H1 (cell line): ENCODE measurements around the gene CTTNBP2NL. TPM values are rescaled to one million over a fixed set of nuclear protein-coding genes. Genes with fewer than 3 reads are reported as not detected.

Experiments used
- CTCF ChIA-PET: fragments of 300-600 bp; sonication (Branson Sonifier 250); formaldehyde crosslinking; loops from one replicate; lab custom pipeline; 2021; ENCODE audit not compliant: partially characterized antibody; lab: Charles Lee
- POLR2A ChIA-PET: fragments of 300-600 bp; sonication (Branson Sonifier 250); formaldehyde crosslinking; loops from one replicate; lab custom pipeline; 2021; ENCODE audit warnings: inconsistent platforms; ENCODE audit not compliant: partially characterized antibody; lab: Charles Lee
- DNase-seq, 2 experiments: peaks; one replicate each; pipeline versions ENCODE4 v3.0.0 to v3.0.0-alpha.2; 2010 to 2022; ENCODE audit warnings: low spot score in 2 of 2, low read depth in 1 of 2, mixed read lengths in 1 of 2
- FAIRE-seq: peaks from 2 replicates; lab custom pipeline; 2011; peaks lifted over from hg19 to GRCh38; lab: Jason Lieb, UNC
- H2AFZ ChIP-seq: 2 replicates; pipeline ENCODE4 v1.8.1; 2012; ENCODE audit warnings: low read length, inconsistent platforms
- H2AK5ac ChIP-seq: 2 replicates; pipeline ENCODE4 v1.6.1; 2013; ENCODE audit warnings: low read depth, low read length
- H2BK120ac ChIP-seq: replicated peaks from 2 replicates; pipeline ENCODE3; 2013; ENCODE audit warnings: low read depth, low read length, inconsistent platforms
- H2BK12ac ChIP-seq: 2 replicates; pipeline ENCODE4 v1.6.1; 2013; ENCODE audit warnings: low read depth, low read length
- H2BK15ac ChIP-seq: 2 replicates; pipeline ENCODE4 v1.6.1; 2013; ENCODE audit warnings: low read length
- H2BK20ac ChIP-seq: 2 replicates; pipeline ENCODE4 v1.6.1; 2013; ENCODE audit warnings: low read length
- H2BK5ac ChIP-seq: 2 replicates; pipeline ENCODE4 v1.6.1; 2013; ENCODE audit warnings: low read depth, low read length
- H3K14ac ChIP-seq: 2 replicates; pipeline ENCODE4 v1.6.1; 2013; ENCODE audit warnings: inconsistent platforms; ENCODE audit not compliant: insufficient read length
- H3K18ac ChIP-seq: 2 replicates; pipeline ENCODE4 v1.6.1; 2013; ENCODE audit warnings: low read length; ENCODE audit errors: extremely low read depth
- H3K23ac ChIP-seq: 2 replicates; pipeline ENCODE4 v1.6.1; 2013; ENCODE audit warnings: inconsistent platforms; ENCODE audit not compliant: insufficient read length
- H3K23me2 ChIP-seq: 2 replicates; pipeline ENCODE4 v1.6.1; 2013; ENCODE audit warnings: low read depth, low read length
- H3K27ac ChIP-seq: 2 replicates; pipeline ENCODE4 v1.6.1; 2011; ENCODE audit warnings: low read depth, low read length, inconsistent platforms
- H3K27me3 ChIP-seq, 4 experiments: replicated peaks in 1 of 4; 1 replicate in 1 of 4; 2 replicates in 3 of 4; pipeline versions ENCODE4 v1.6.1 to v1.8.1; 2011 to 2013; ENCODE audit warnings: low read length in 3 of 4, mild to moderate bottlenecking in 3 of 4, inconsistent platforms in 2 of 4, mixed read lengths in 2 of 4, moderate library complexity in 1 of 4; ENCODE audit not compliant: control insufficient read depth in 3 of 4, insufficient read depth in 3 of 4; ENCODE audit errors: extremely low read depth in 1 of 4
- H3K36me3 ChIP-seq, 4 experiments: 2 replicates each; pipeline versions ENCODE4 v1.6.1 to v1.8.1; 2011 to 2013; ENCODE audit warnings: mild to moderate bottlenecking in 4 of 4, low read length in 3 of 4, moderate library complexity in 2 of 4, control low read depth in 1 of 4, inconsistent platforms in 1 of 4; ENCODE audit not compliant: insufficient read depth in 4 of 4, control insufficient read depth in 2 of 4
- H3K4ac ChIP-seq: replicated peaks from 2 replicates; pipeline ENCODE3; 2013; ENCODE audit warnings: low read length, low read depth, mixed read lengths, inconsistent platforms; ENCODE audit not compliant: insufficient read length
- H3K4me1 ChIP-seq, 4 experiments: replicated peaks in 1 of 4; 1 replicate in 1 of 4; 2 replicates in 3 of 4; pipeline versions ENCODE4 v1.6.1 to v1.8.1; 2011 to 2013; ENCODE audit warnings: low read length in 3 of 4, inconsistent platforms in 2 of 4, mixed read lengths in 1 of 4; ENCODE audit not compliant: insufficient read depth in 4 of 4, control insufficient read depth in 3 of 4
- H3K4me2 ChIP-seq, 2 experiments: 2 replicates each; pipeline versions ENCODE4 v1.6.1 to v1.8.1; 2011 to 2013; ENCODE audit warnings: low read depth in 2 of 2, low read length in 2 of 2, control low read depth in 1 of 2, inconsistent platforms in 1 of 2, mild to moderate bottlenecking in 1 of 2; ENCODE audit not compliant: insufficient read depth in 1 of 2
- H3K4me3 ChIP-seq, 4 experiments: fragments of 200-600, 300-600 bp in 1 of 4; sonication (generic), shearing (Covaris generic), sonication (Bioruptor Twin) in 1 of 4; 2 replicates each; pipeline versions ENCODE4 v1.5.1 to v1.8.1; 2011 to 2016; ENCODE audit warnings: low read length in 4 of 4, low read depth in 3 of 4, control low read depth in 2 of 4, inconsistent platforms in 2 of 4, mild to moderate bottlenecking in 2 of 4, mixed read lengths in 1 of 4, moderate library complexity in 1 of 4; ENCODE audit not compliant: insufficient read depth in 2 of 4; ENCODE audit errors: extremely low read depth in 1 of 4
- H3K56ac ChIP-seq: replicated peaks from 2 replicates; pipeline ENCODE3; 2013; ENCODE audit warnings: low read depth, mild to moderate bottlenecking, mixed read lengths, low read length, inconsistent platforms; ENCODE audit not compliant: insufficient read length
- H3K79me1 ChIP-seq: 2 replicates; pipeline ENCODE4 v1.6.1; 2013; ENCODE audit warnings: low read depth, low read length, control low read depth
- H3K79me2 ChIP-seq, 2 experiments: 2 replicates each; pipeline versions ENCODE4 v1.6.1 to v1.8.1; 2012 to 2013; ENCODE audit warnings: low read length in 2 of 2, mild to moderate bottlenecking in 2 of 2, inconsistent platforms in 1 of 2; ENCODE audit not compliant: insufficient read depth in 2 of 2, control insufficient read depth in 1 of 2
- H3K9ac ChIP-seq, 4 experiments: replicated peaks in 1 of 4; 1 replicate in 1 of 4; 2 replicates in 3 of 4; pipeline versions ENCODE4 v1.6.1 to v1.8.1; 2011 to 2013; ENCODE audit warnings: low read depth in 3 of 4, low read length in 3 of 4, control low read depth in 2 of 4, mild to moderate bottlenecking in 2 of 4, moderate library complexity in 2 of 4, inconsistent platforms in 1 of 4; ENCODE audit errors: extremely low read depth in 1 of 4
- H3K9me3 ChIP-seq, 2 experiments: 2 replicates each; pipeline versions ENCODE4 v1.6.1 to v1.8.1; 2012 to 2013; ENCODE audit warnings: mild to moderate bottlenecking in 2 of 2, moderate library complexity in 2 of 2, control low read depth in 1 of 2, inconsistent platforms in 1 of 2, low read depth in 1 of 2, low read length in 1 of 2, mixed read lengths in 1 of 2; ENCODE audit not compliant: insufficient read depth in 2 of 2
- H4K20me1 ChIP-seq, 2 experiments: replicated peaks in 1 of 2; 2 replicates each; pipeline versions ENCODE3 to v1.8.1; 2011 to 2013; ENCODE audit warnings: inconsistent platforms in 2 of 2, low read length in 2 of 2, mild to moderate bottlenecking in 1 of 2; ENCODE audit not compliant: insufficient read depth in 2 of 2, control insufficient read depth in 1 of 2
- H4K5ac ChIP-seq: 2 replicates; pipeline ENCODE4 v1.6.1; 2013; ENCODE audit warnings: low read length, low read depth, mixed read lengths, inconsistent platforms; ENCODE audit not compliant: insufficient read length
- H4K8ac ChIP-seq: 2 replicates; pipeline ENCODE4 v1.8.0; 2013; ENCODE audit warnings: mild to moderate bottlenecking, moderate library complexity, low read length, inconsistent platforms; ENCODE audit not compliant: insufficient read depth; ENCODE audit errors: extremely low read depth
- H4K91ac ChIP-seq: replicated peaks from 2 replicates; pipeline ENCODE3; 2013; ENCODE audit warnings: low read length, mixed read lengths, inconsistent platforms; ENCODE audit not compliant: insufficient read length
- BCL11A ChIP-seq, 2 experiments: IDR thresholded peaks; one replicate each; pipeline ENCODE4 v1.6.1; 2011; ENCODE audit warnings: low read depth in 2 of 2, low read length in 2 of 2, mild to moderate bottlenecking in 2 of 2
- BRCA1 ChIP-seq: IDR thresholded peaks from 2 replicates; pipeline ENCODE4 v1.6.1; 2012; ENCODE audit warnings: low read depth, low read length, improper control_type of control experiment
- CBX8 ChIP-seq: fragments of 300-800, 300-1000 bp; sonication (generic); IDR thresholded peaks from 2 replicates; pipeline ENCODE4 v1.7.1; 2016; ENCODE audit warnings: low read depth, low read length, borderline replicate concordance
- CTBP2 ChIP-seq: IDR thresholded peaks from 2 replicates; pipeline ENCODE4 v1.7.0; 2011; ENCODE audit warnings: borderline replicate concordance, mild to moderate bottlenecking, moderate library complexity, mixed read lengths, low read length; ENCODE audit not compliant: insufficient read depth, insufficient read length
- HDAC2 ChIP-seq, 2 experiments: fragments of 300-600 bp in 1 of 2; sonication (generic) in 1 of 2; IDR thresholded peaks; 2 replicates each; pipeline ENCODE4 v1.6.1; 2011 to 2012; ENCODE audit warnings: low read depth in 2 of 2, low read length in 2 of 2, mild to moderate bottlenecking in 2 of 2, moderate library complexity in 2 of 2, borderline replicate concordance in 1 of 2, inconsistent platforms in 1 of 2
- MAFK ChIP-seq: IDR thresholded peaks from 2 replicates; pipeline ENCODE4 v1.6.1; 2012; ENCODE audit warnings: low read depth, mild to moderate bottlenecking, improper control_type of control experiment, low read length
- NANOG ChIP-seq: IDR thresholded peaks from 2 replicates; pipeline ENCODE4 v1.6.1; 2011; ENCODE audit warnings: low read length, low read depth, mild to moderate bottlenecking, inconsistent platforms; ENCODE audit not compliant: insufficient read depth, poor library complexity, severe bottlenecking
- NRF1 ChIP-seq: IDR thresholded peaks from 2 replicates; pipeline ENCODE4 v1.6.1; 2011; ENCODE audit warnings: mild to moderate bottlenecking, low read depth, low read length, improper control_type of control experiment
- POLR2A ChIP-seq, 2 experiments: IDR thresholded peaks; 1 replicate in 1 of 2; 2 replicates in 1 of 2; pipeline ENCODE4 v1.6.1; 2011; ENCODE audit warnings: low read depth in 2 of 2, low read length in 2 of 2, mild to moderate bottlenecking in 2 of 2; ENCODE audit errors: control extremely low read depth in 1 of 2
- SP1 ChIP-seq: IDR thresholded peaks from 2 replicates; pipeline ENCODE4 v1.6.1; 2011; ENCODE audit warnings: low read depth, low read length
- SRF ChIP-seq: IDR thresholded peaks from 2 replicates; pipeline ENCODE4 v1.6.1; 2011; ENCODE audit warnings: mild to moderate bottlenecking, low read depth, low read length, moderate library complexity
- SUZ12 ChIP-seq: fragments of 200-600 bp; sonication (generic); IDR thresholded peaks from 2 replicates; pipeline ENCODE4 v1.6.1; 2012; ENCODE audit warnings: mild to moderate bottlenecking, inconsistent platforms, low read length, moderate library complexity, mixed read lengths
- TAF1 ChIP-seq: IDR thresholded peaks from 2 replicates; pipeline ENCODE4 v1.6.1; 2011; ENCODE audit warnings: mild to moderate bottlenecking, low read depth, low read length
- TBP ChIP-seq: IDR thresholded peaks from 2 replicates; pipeline ENCODE4 v1.6.1; 2011; ENCODE audit warnings: low read depth, low read length, improper control_type of control experiment
- WGBS, 2 experiments: shearing (Covaris generic) in 1 of 2; methylation state at CpG; one replicate each; pipeline versions ENCODE4 v1.1.6 to v1.1.7; 2013 to 2015; ENCODE audit warnings: low lambda C conversion rate in 2 of 2, mixed read lengths in 2 of 2, inconsistent platforms in 1 of 2, low coverage in 1 of 2, missing lambda C conversion rate in 1 of 2; ENCODE audit not compliant: insufficient replicate concordance in 2 of 2, insufficient coverage in 1 of 2, insufficient read length in 1 of 2; ENCODE audit errors: extremely low coverage in 1 of 2, missing lambda C conversion rate in 1 of 2; 5-methylcytosine and 5-hydroxymethylcytosine counted together
- polyA plus RNA-seq, 7 experiments: library from polyadenylated mRNA; depleted of rRNA in 3 of 7; stranded (reverse) in 5 of 7; unstranded in 2 of 7; fragments of >200 nt in 5 of 7; fragments of 200-250 nt in 2 of 7; gene quantifications; 1 replicate in 5 of 7; 2 replicates in 1 of 7; 4 replicates in 1 of 7; pipeline versions ENCODE4 v1.2.1 to v1.2.3, GENCODE V29; 2011 to 2013; ENCODE audit warnings: missing spikeins in 2 of 7, mixed read lengths in 2 of 7
- total RNA-seq: library from RNA; stranded (reverse); fragmentation: NEBNext Ultra II Directional; extraction: Animal tissue kit (Norgen Biotek cat#: 25700); gene quantifications from 2 replicates; pipeline ENCODE4 v1.2.1, GENCODE V29; 2021

The CTTNBP2NL gene
- total and polyA plus RNA-seq, 2 of the 8 experiments (the other 6 are each of a cell fraction or from before 2014, with no cell fraction given), result 6.4 to 35.1 TPM

DNA sequence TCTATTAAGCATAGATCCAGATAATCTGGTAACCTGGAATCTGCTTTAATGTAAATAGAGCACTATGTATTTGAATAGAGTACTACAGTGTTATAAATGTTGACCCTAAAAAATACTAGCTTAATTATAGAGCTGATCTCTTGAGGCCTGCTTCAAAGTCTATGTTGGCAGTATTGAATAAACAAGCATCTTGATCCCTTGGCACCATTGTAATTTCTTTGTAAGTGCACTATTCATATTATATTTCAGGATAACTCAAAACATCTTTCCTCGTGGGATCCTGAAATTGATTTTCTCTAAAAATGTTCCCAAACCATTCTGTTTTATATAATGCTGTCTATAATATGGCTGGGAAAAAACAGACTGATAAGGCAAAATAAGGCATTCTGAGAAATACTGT is 10.8 kb downstream of the CTTNBP2NL start:
- no peak for TF ChIP-seq TBP
- no peak for TF ChIP-seq SUZ12
- TF ChIP-seq NANOG, result no peak
- TF ChIP-seq NRF1, result no peak
- no peak for TF ChIP-seq BRCA1
- no peak for TF ChIP-seq TAF1
- no peak for TF ChIP-seq BCL11A (IDR thresholded peaks at IDR 0.05; ENCODE audit: low read depth in 2 of 2, low read length in 2 of 2)
- no peak for TF ChIP-seq POLR2A (IDR thresholded peaks at IDR 0.05; ENCODE audit: control extremely low read depth in 1 of 2, low read depth in 2 of 2, low read length in 2 of 2)
- no peak for TF ChIP-seq CBX8
- no peak for TF ChIP-seq SP1
- no peak for TF ChIP-seq HDAC2 (IDR thresholded peaks at IDR 0.05; ENCODE audit: borderline replicate concordance in 1 of 2, low read depth in 2 of 2, low read length in 2 of 2)
- TF ChIP-seq SRF, result no peak
- no peak for TF ChIP-seq CTBP2
- TF ChIP-seq MAFK, result no peak
- Histone ChIP-seq H3K23ac (no peak overlapping the region), H2BK20ac (no peak overlapping the region), H3K9me3 (no peaks in the 10 kb centered on the region), H3K14ac (no peak overlapping the region), H4K20me1 (peaks cover 14 to 17% of the 10 kb centered on the region in 2 experiments), H3K27ac (no peak overlapping the region), H2BK12ac (no peak overlapping the region), H4K5ac (no peak overlapping the region), H2AFZ (no peak overlapping the region), H3K79me2 (peaks cover 0 to 81% of the 10 kb centered on the region in 2 experiments; a peak in 2 of 4 replicates), H3K4me1 (peaks cover 1 to 16% (median 9%) of the 10 kb centered on the region in 4 experiments; a peak in 6 of 7 replicates), H3K18ac (no peak overlapping the region), H3K23me2 (no peaks in the 10 kb centered on the region; the same call in 1 of the 2 replicates), H2BK5ac (no peak overlapping the region), H3K56ac (no peak overlapping the region), H3K79me1 (peaks cover 3% of the 10 kb centered on the region; the same call in 1 of the 2 replicates), H2AK5ac (no peak overlapping the region), H4K8ac (no peak overlapping the region), H3K4me3 (no peak overlapping the region), H3K4me2 (no peak overlapping the region), H2BK15ac (no peak overlapping the region), H3K36me3 (peaks cover 0 to 3% (median 0%) of the 10 kb centered on the region in 4 experiments; a peak in 1 of 8 replicates), H3K4ac (no peak overlapping the region), H4K91ac (no peak overlapping the region), H2BK120ac (no peak overlapping the region), H3K27me3 (no peaks in the 10 kb centered on the region), H3K9ac (no peak overlapping the region)
- FAIRE-seq (no peak), DNase-seq (no peak)
- POLR2A ChIA-PET, result no interaction called here
- CTCF ChIA-PET, result interaction anchor here (1.0 to 3.1 kb wide), 2 partner anchors 16 to 60 kb away, joined by 3 to 15 read pairs; no protein-coding TSS in a partner anchor
- WGBS, 2 experiments, result 89% methylated on average over 1 of the region's 1 CpG; no CpG with 5 or more reads in 1 of the 2 experiments
